Caco-2 (cell line): ENCODE measurements around the gene CACNB2. TPM values are rescaled to one million over a fixed set of nuclear protein-coding genes. Genes with fewer than 3 reads are reported as not detected.

Experiments
- BruUV-seq: library from RNA; stranded (reverse); fragments of 400-500 nt; replicated peaks from 2 replicates; lab custom pipeline; 2021; lab: Mats Ljungman, UMichigan
- CTCF ChIA-PET: fragments of 300-600 bp; sonication (Branson Sonifier 250); formaldehyde crosslinking; loops from one replicate; lab custom pipeline; 2022; ENCODE audit warnings: antibody characterized with exemption; lab: Charles Lee
- POLR2A ChIA-PET: fragments of 300-600 bp; sonication (Branson Sonifier 250); formaldehyde crosslinking; loops from one replicate; lab custom pipeline; 2022; ENCODE audit warnings: antibody characterized with exemption; lab: Charles Lee
- DNase-seq, 2 experiments: peaks; one replicate each; pipeline versions ENCODE4 v3.0.0 to v3.0.0-alpha.2; 2020 to 2022
- H3K27me3 ChIP-seq: replicated peaks from 2 replicates; pipeline ENCODE4 v1.6.0; 2011; ENCODE audit warnings: low read length; ENCODE audit not compliant: control insufficient read depth, insufficient read depth
- H3K36me3 ChIP-seq: 2 replicates; pipeline ENCODE4 v1.5.1; 2011; ENCODE audit warnings: low read length; ENCODE audit not compliant: control insufficient read depth, insufficient read depth
- H3K4me1 ChIP-seq: fragments of 250-450 bp; sonication (Bioruptor Pico); 2 replicates; pipeline ENCODE4 v1.5.1; 2020; ENCODE audit warnings: mild to moderate bottlenecking
- H3K4me3 ChIP-seq: 2 replicates; pipeline ENCODE4 v1.5.1; 2011; ENCODE audit warnings: low read depth, mild to moderate bottlenecking, control low read depth, low read length
- H3K9me3 ChIP-seq: fragments of 250-450 bp; sonication (Bioruptor Pico); 2 replicates; pipeline ENCODE4 v1.5.1; 2020; ENCODE audit warnings: mild to moderate bottlenecking, moderate library complexity
- H3K27ac Mint-ChIP-seq: one replicate; pipeline ENCODE4 v1.8.0; 2022; ENCODE audit warnings: mixed read lengths; ENCODE audit not compliant: unreplicated experiment
- H3K27me3 Mint-ChIP-seq: one replicate; pipeline ENCODE4 v1.8.0; 2022; ENCODE audit warnings: mixed read lengths; ENCODE audit not compliant: insufficient read depth, unreplicated experiment
- H3K36me3 Mint-ChIP-seq: one replicate; pipeline ENCODE4 v1.8.0; 2022; ENCODE audit warnings: mild to moderate bottlenecking, mixed read lengths; ENCODE audit not compliant: insufficient read depth, unreplicated experiment
- H3K4me1 Mint-ChIP-seq: one replicate; pipeline ENCODE4 v1.8.0; 2022; ENCODE audit warnings: low read depth, mixed read lengths; ENCODE audit not compliant: unreplicated experiment
- H3K4me3 Mint-ChIP-seq: one replicate; pipeline ENCODE4 v1.8.0; 2022; ENCODE audit warnings: mild to moderate bottlenecking, moderate library complexity, mixed read lengths; ENCODE audit not compliant: unreplicated experiment
- H3K9me3 Mint-ChIP-seq: one replicate; pipeline ENCODE4 v1.8.0; 2022; ENCODE audit warnings: mixed read lengths; ENCODE audit not compliant: unreplicated experiment
- CTCF ChIP-seq, 2 experiments: fragments of 200-600 bp in 1 of 2; IDR thresholded peaks; 1 replicate in 1 of 2; 2 replicates in 1 of 2; pipeline versions ENCODE4 v1.5.1 to v1.8.0; 2011 to 2022; ENCODE audit warnings: antibody characterized with exemption in 1 of 2, control low read depth in 1 of 2, inconsistent platforms in 1 of 2, low read depth in 1 of 2, low read length in 1 of 2, mild to moderate bottlenecking in 1 of 2, moderate library complexity in 1 of 2; ENCODE audit not compliant: insufficient read depth in 1 of 2, severe bottlenecking in 1 of 2, unreplicated experiment in 1 of 2
- intact Hi-C: fragments of 100-400 bp; cut with micrococcal nuclease; formaldehyde crosslinking; loops from one replicate; pipeline ENCODE4 v1.10.0; 2022; ENCODE audit not compliant: unreplicated experiment
- total RNA-seq: library from RNA; stranded (reverse); gene quantifications from 2 replicates; pipeline ENCODE4 v1.2.3, GENCODE V29; 2022

Gene CACNB2
- total RNA-seq, 1 experiment from 2014 or later = 0.98 TPM

GRCh38 chr10:18278181-18278580, 138.0 kb downstream of the CACNB2 start:
- Mint-ChIP-seq H3K27ac (no peak overlapping the region), H3K4me1 (no peaks in the 10 kb centered on the region), H3K36me3 (no peaks in the 10 kb centered on the region), H3K9me3 (no peaks in the 10 kb centered on the region), H3K27me3 (peaks cover 18% of the 10 kb centered on the region), H3K4me3 (no peak overlapping the region)
- DNase-seq = no peak
- intact Hi-C loops = no loop called here
- Histone ChIP-seq H3K4me1 (no peaks in the 10 kb centered on the region), H3K4me3 (no peak overlapping the region), H3K9me3 (no peaks in the 10 kb centered on the region), H3K27me3 (no peaks in the 10 kb centered on the region), H3K36me3 (no peaks in the 10 kb centered on the region)
- CTCF ChIA-PET = no interaction called here
- POLR2A ChIA-PET = no interaction called here
- no TSS peak for BruUV-seq
- TF ChIP-seq CTCF (IDR thresholded peaks at IDR 0.05; ENCODE audit: insufficient read depth in 1 of 2, low read depth in 1 of 2, low read length in 1 of 2, severe bottlenecking in 1 of 2, unreplicated experiment in 1 of 2) = no peak

GRCh38 chr10:18279173-18279572, 138.9 kb downstream of the CACNB2 start:
- CTCF ChIA-PET = no interaction called here
- no TSS peak for BruUV-seq
- no peak for DNase-seq

GRCh38 chr10:18282094-18282493, 141.9 kb downstream of the CACNB2 start:
- intact Hi-C loops = no loop called here
- POLR2A ChIA-PET = no interaction called here
- Histone ChIP-seq H3K36me3 (no peaks in the 10 kb centered on the region), H3K4me1 (no peaks in the 10 kb centered on the region), H3K27me3 (no peaks in the 10 kb centered on the region), H3K9me3 (peaks cover 6% of the 10 kb centered on the region), H3K4me3 (no peak overlapping the region)
- no TSS peak for BruUV-seq
- no peak overlapping the region for H3K4me3 Mint-ChIP-seq
- H3K4me1 Mint-ChIP-seq = no peaks in the 10 kb centered on the region
- CTCF ChIA-PET = no interaction called here
- H3K27me3 Mint-ChIP-seq = peaks cover 12% of the 10 kb centered on the region
- no peak for DNase-seq
- no peak overlapping the region for H3K27ac Mint-ChIP-seq
- no peaks in the 10 kb centered on the region for H3K36me3 Mint-ChIP-seq
- no peaks in the 10 kb centered on the region for H3K9me3 Mint-ChIP-seq
- TF ChIP-seq CTCF (IDR thresholded peaks at IDR 0.05; ENCODE audit: insufficient read depth in 1 of 2, low read depth in 1 of 2, low read length in 1 of 2, severe bottlenecking in 1 of 2, unreplicated experiment in 1 of 2) = no peak

More at GRCh38 chr10:18279173-18279572, 138.9 kb downstream of the CACNB2 start:
- H3K27me3 ChIP-seq = no peaks in the 10 kb centered on the region
- Mint-ChIP-seq H3K9me3 (no peaks in the 10 kb centered on the region), H3K27me3 (peaks cover 15% of the 10 kb centered on the region), H3K4me1 (no peaks in the 10 kb centered on the region), H3K36me3 (no peaks in the 10 kb centered on the region), H3K4me3 (no peak overlapping the region), H3K27ac (no peak overlapping the region)
- no peaks in the 10 kb centered on the region for H3K36me3 ChIP-seq
- TF ChIP-seq CTCF (IDR thresholded peaks at IDR 0.05; ENCODE audit: insufficient read depth in 1 of 2, low read depth in 1 of 2, low read length in 1 of 2, severe bottlenecking in 1 of 2, unreplicated experiment in 1 of 2) = no peak
- intact Hi-C loops = no loop called here
- H3K4me3 ChIP-seq = no peak overlapping the region
- H3K9me3 ChIP-seq = no peaks in the 10 kb centered on the region
- H3K4me1 ChIP-seq = no peaks in the 10 kb centered on the region
- POLR2A ChIA-PET = no interaction called here
